BJ (cell line): ENCODE measurements around the gene ZC3H8. TPM values are rescaled to one million over a fixed set of nuclear protein-coding genes. Genes with fewer than 3 reads are reported as not detected.
"Not testable (repeated sequence)": the region's sequence is repeated elsewhere in the genome, so short reads cannot be mapped to it uniquely, and the experiment has no call there.

Experiments
- CTCF ChIA-PET: fragments of 350-600 bp; formaldehyde crosslinking; extraction: SDS; loops from one replicate; lab custom pipeline; 2021; ENCODE audit warnings: antibody characterized with exemption, inconsistent platforms; lab: Yijun Ruan, JAX
- POLR2A ChIA-PET: fragments of 300-600 bp; sonication (Branson Sonifier 250); formaldehyde crosslinking; extraction: SDS; loops from one replicate; lab custom pipeline; 2021; ENCODE audit warnings: antibody characterized with exemption; lab: Charles Lee
- DNase-seq: peaks from one replicate; pipeline ENCODE4 v3.0.0-alpha.2; 2011; ENCODE audit warnings: low read depth
- H3K27me3 ChIP-seq: 2 replicates; pipeline ENCODE4 v1.6.0; 2011; ENCODE audit warnings: low read length; ENCODE audit not compliant: control insufficient read depth, insufficient read depth
- H3K36me3 ChIP-seq: 2 replicates; pipeline ENCODE4 v1.5.1; 2011; ENCODE audit warnings: low read length; ENCODE audit not compliant: control insufficient read depth, insufficient read depth
- H3K4me3 ChIP-seq: 2 replicates; pipeline ENCODE4 v1.5.1; 2011; ENCODE audit warnings: low read depth, mild to moderate bottlenecking, control low read depth, low read length
- CTCF ChIP-seq: IDR thresholded peaks from 2 replicates; pipeline ENCODE4 v1.5.1; 2011; ENCODE audit warnings: low read depth, mild to moderate bottlenecking, control low read depth, inconsistent platforms, low read length, moderate library complexity; ENCODE audit not compliant: insufficient read depth
- polyA plus RNA-seq: library from polyadenylated mRNA; depleted of rRNA; stranded (reverse); fragments of >200 nt; gene quantifications from 2 replicates; pipeline ENCODE4 v1.2.3, GENCODE V29; 2011

ZC3H8 gene
- polyA plus RNA-seq, 1 experiment, result 0.99 TPM

GRCh38 chr2:112216167-112216566, 38.7 kb downstream of the ZC3H8 start:
- ChIA-PET POLR2A (no interaction called here), CTCF (no interaction called here)
- TF ChIP-seq CTCF, result no peak
- peaks cover 2% of the 10 kb centered on the region; the same call in 1 of the 2 replicates for H3K36me3 ChIP-seq
- H3K4me3 ChIP-seq, result no peak overlapping the region
- DNase-seq, result no peak
- H3K27me3 ChIP-seq, result no peaks in the 10 kb centered on the region

GRCh38 chr2:112207905-112208304, 46.9 kb downstream of the ZC3H8 start:
- POLR2A ChIA-PET, DNase-seq, H3K4me3 ChIP-seq, H3K36me3 ChIP-seq, CTCF ChIA-PET, H3K27me3 ChIP-seq: not testable (repeated sequence)

GRCh38 chr2:112204411-112204810, 50.4 kb downstream of the ZC3H8 start:
- no peaks in the 10 kb centered on the region for H3K27me3 ChIP-seq
- no peak overlapping the region for H3K4me3 ChIP-seq
- ChIA-PET CTCF (interaction anchor here (0.8 kb wide), 1 partner anchor 44 kb away, joined by 3 read pairs; no protein-coding TSS in a partner anchor), POLR2A (interaction anchor here (0.5 kb wide), 1 partner anchor 72 kb away, joined by 3 read pairs; no protein-coding TSS in a partner anchor)
- TF ChIP-seq CTCF, result no peak
- DNase-seq, result no peak
- no peaks in the 10 kb centered on the region for H3K36me3 ChIP-seq

- ChIA-PET POLR2A (no interaction called here), CTCF (no interaction called here)
- Histone ChIP-seq H3K36me3 (no peaks in the 10 kb centered on the region), H3K4me3 (no peak overlapping the region), H3K27me3 (no peaks in the 10 kb centered on the region)
- no peak for TF ChIP-seq CTCF
- no peak for DNase-seq
Observed at GRCh38 chr2:112201696-112202430, 53.0 kb downstream of the ZC3H8 start.

- CTCF ChIA-PET, result interaction anchor here (1.2 kb wide), 1 partner anchor 8 kb away, joined by 3 read pairs; no protein-coding TSS in a partner anchor
- TF ChIP-seq CTCF, result no peak
- DNase-seq, result no peak
Observed at GRCh38 chr2:112199188-112199587, 55.7 kb downstream of the ZC3H8 start.

More at GRCh38 chr2:112199188-112199587, 55.7 kb downstream of the ZC3H8 start:
- no peak overlapping the region for H3K4me3 ChIP-seq
- H3K27me3 ChIP-seq, result no peaks in the 10 kb centered on the region
- H3K36me3 ChIP-seq, result no peaks in the 10 kb centered on the region
- POLR2A ChIA-PET, result no interaction called here
